Fibroblast of lung (primary cell): ENCODE results near the gene NOXO1. TPM values are rescaled to one million over a fixed set of nuclear protein-coding genes. Genes with fewer than 3 reads are reported as not detected.

Source experiments
- DNase-seq, 2 donors: peaks; one replicate each; pipeline versions ENCODE4 v3.0.0 to v3.0.0-alpha.2; 2010; ENCODE audit warnings: low read depth in 2 of 2
- H2AFZ ChIP-seq: 2 replicates; pipeline ENCODE4 v1.5.1; 2012; ENCODE audit warnings: low read length, control low read depth, inconsistent platforms
- H3K27ac ChIP-seq: 2 replicates; pipeline ENCODE4 v1.5.1; 2011; ENCODE audit warnings: low read length, control low read depth; ENCODE audit not compliant: insufficient read depth
- H3K27me3 ChIP-seq: 2 replicates; pipeline ENCODE4 v1.5.1; 2011; ENCODE audit warnings: mild to moderate bottlenecking, low read length; ENCODE audit not compliant: control insufficient read depth, insufficient read depth
- H3K36me3 ChIP-seq: 2 replicates; pipeline ENCODE4 v1.5.1; 2011; ENCODE audit warnings: low read length; ENCODE audit not compliant: control insufficient read depth, insufficient read depth
- H3K4me1 ChIP-seq: 2 replicates; pipeline ENCODE4 v1.5.1; 2011; ENCODE audit warnings: low read length; ENCODE audit not compliant: control insufficient read depth, insufficient read depth; ENCODE audit errors: extremely low read depth
- H3K4me2 ChIP-seq: 2 replicates; pipeline ENCODE4 v1.5.1; 2011; ENCODE audit warnings: low read length, control low read depth; ENCODE audit not compliant: insufficient read depth; ENCODE audit errors: extremely low read depth
- H3K4me3 ChIP-seq, 4 experiments: fragments of 200-600 bp in 1 of 4; sonication (generic) in 1 of 4; replicated peaks in 1 of 4; 2 replicates each; pipeline ENCODE4 v1.5.1; 2011 to 2016; ENCODE audit warnings: low read length in 4 of 4, low read depth in 3 of 4, mild to moderate bottlenecking in 3 of 4, control low read depth in 2 of 4, inconsistent platforms in 1 of 4, mixed read lengths in 1 of 4; ENCODE audit not compliant: insufficient read depth in 1 of 4; ENCODE audit errors: control extremely low read depth in 1 of 4
- H3K79me2 ChIP-seq: 2 replicates; pipeline ENCODE4 v1.5.1; 2012; ENCODE audit warnings: mild to moderate bottlenecking, low read length, inconsistent platforms; ENCODE audit not compliant: control insufficient read depth, insufficient read depth
- H3K9ac ChIP-seq: 2 replicates; pipeline ENCODE4 v1.5.1; 2011; ENCODE audit warnings: mild to moderate bottlenecking, low read length, control low read depth; ENCODE audit not compliant: insufficient read depth
- H3K9me3 ChIP-seq: 2 replicates; pipeline ENCODE4 v1.5.1; 2012; ENCODE audit warnings: low read depth, low read length; ENCODE audit not compliant: control insufficient read depth, insufficient read depth
- H4K20me1 ChIP-seq: 2 replicates; pipeline ENCODE4 v1.5.1; 2011; ENCODE audit warnings: low read length; ENCODE audit not compliant: control insufficient read depth, insufficient read depth; ENCODE audit errors: extremely low read depth
- EZH2 ChIP-seq: IDR thresholded peaks from 2 replicates; pipeline ENCODE4 v1.5.1; 2012; ENCODE audit warnings: low read length, control low read depth, mild to moderate bottlenecking; ENCODE audit errors: missing control alignments
- polyA plus RNA-seq, 2 donors: library from polyadenylated mRNA; depleted of rRNA in 1 of 2; stranded (reverse) in 1 of 2; unstranded in 1 of 2; fragments of >200 nt; gene quantifications; 2 replicates each; pipeline ENCODE4 v1.2.1, GENCODE V29; 2011 to 2012; ENCODE audit warnings: missing spikeins in 1 of 2
- total RNA-seq: library from RNA; depleted of rRNA; stranded (reverse); fragments of >200 nt; gene quantifications from 2 replicates; pipeline ENCODE4 v1.2.1, GENCODE V29; 2014
- TF ChIP-seq, protein P1 (sequence below), 2 donors: IDR thresholded peaks in 1 of 2; conservative IDR thresholded peaks in 1 of 2; 1 replicate in 1 of 2; 2 replicates in 1 of 2; pipeline ENCODE4 v1.5.1; 2011 to 2012; ENCODE audit warnings: low read length in 2 of 2, control low read depth in 1 of 2, inconsistent platforms in 1 of 2, low read depth in 1 of 2, mild to moderate bottlenecking in 1 of 2

Gene NOXO1
- total and polyA plus RNA-seq, 2 donors (not counting 1 experiment from before 2014, with no cell fraction given), result 0.03 TPM; not detected in 1

DNA sequence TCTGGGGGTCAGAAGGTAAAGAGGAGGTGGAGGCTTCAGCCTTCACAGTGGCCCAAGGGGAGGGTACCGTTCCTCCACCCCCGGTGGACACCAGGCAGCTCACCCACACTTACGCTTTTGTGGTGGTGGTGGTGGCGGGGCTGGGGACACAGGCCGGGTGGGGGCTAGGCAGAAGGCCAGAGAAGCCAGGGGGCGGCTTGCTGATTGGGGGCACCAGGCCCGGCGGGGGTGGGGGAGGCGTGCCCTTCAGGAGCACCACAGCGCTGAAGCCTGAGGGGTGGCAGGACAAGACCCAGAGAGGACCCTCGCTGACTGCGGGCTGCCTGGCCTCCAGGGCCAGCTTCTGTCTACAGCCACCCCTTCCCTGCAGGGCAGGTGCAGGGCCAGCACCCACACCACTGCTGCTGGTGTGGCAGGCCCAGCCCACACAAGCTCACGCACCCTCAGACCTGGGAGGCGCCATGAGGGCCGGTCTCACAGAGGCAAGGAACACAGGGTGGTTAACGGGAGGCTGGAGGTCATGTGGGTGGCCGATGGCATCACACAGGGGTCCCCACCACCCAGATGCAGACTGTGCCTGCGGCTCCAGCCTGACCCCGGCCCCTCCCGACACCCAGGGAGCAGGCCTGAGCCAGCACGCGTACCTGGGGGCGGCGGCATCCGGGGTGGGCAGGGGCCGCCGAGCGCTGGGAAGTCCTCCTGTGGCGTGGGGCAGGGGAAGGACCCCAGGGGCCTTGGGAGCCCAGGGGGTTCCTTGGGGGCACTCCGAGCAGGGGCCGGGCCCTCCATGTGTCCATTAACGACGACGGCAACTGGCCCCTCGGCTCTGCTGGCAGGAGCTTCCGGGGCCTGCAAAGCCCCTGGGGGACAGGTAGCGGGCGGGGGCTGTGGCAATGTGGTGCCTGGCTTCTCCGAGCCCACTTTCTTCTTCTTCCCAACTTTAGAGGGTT lies 17.9 kb upstream of the NOXO1 start:
- Histone ChIP-seq H3K36me3 (peaks cover 42% of the 10 kb centered on the region), H3K9me3 (no peaks in the 10 kb centered on the region), H3K9ac (no peak overlapping the region), H3K4me2 (no peak overlapping the region), H3K4me3 (no peak overlapping the region), H3K27ac (no peak overlapping the region), H3K4me1 (peaks cover 8% of the 10 kb centered on the region), H4K20me1 (no peaks in the 10 kb centered on the region), H2AFZ (no peak overlapping the region), H3K79me2 (peaks cover 15% of the 10 kb centered on the region), H3K27me3 (no peaks in the 10 kb centered on the region)
- DNase-seq, result no peak
- no peak for TF ChIP-seq EZH2
- TF ChIP-seq, protein P1, sequence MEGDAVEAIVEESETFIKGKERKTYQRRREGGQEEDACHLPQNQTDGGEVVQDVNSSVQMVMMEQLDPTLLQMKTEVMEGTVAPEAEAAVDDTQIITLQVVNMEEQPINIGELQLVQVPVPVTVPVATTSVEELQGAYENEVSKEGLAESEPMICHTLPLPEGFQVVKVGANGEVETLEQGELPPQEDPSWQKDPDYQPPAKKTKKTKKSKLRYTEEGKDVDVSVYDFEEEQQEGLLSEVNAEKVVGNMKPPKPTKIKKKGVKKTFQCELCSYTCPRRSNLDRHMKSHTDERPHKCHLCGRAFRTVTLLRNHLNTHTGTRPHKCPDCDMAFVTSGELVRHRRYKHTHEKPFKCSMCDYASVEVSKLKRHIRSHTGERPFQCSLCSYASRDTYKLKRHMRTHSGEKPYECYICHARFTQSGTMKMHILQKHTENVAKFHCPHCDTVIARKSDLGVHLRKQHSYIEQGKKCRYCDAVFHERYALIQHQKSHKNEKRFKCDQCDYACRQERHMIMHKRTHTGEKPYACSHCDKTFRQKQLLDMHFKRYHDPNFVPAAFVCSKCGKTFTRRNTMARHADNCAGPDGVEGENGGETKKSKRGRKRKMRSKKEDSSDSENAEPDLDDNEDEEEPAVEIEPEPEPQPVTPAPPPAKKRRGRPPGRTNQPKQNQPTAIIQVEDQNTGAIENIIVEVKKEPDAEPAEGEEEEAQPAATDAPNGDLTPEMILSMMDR (conservative IDR thresholded peaks at IDR 0.05 in 1 of 2, IDR thresholded peaks at IDR 0.05 in 1 of 2; ENCODE audit: low read depth in 1 of 2, low read length in 2 of 2), result no peak

DNA sequence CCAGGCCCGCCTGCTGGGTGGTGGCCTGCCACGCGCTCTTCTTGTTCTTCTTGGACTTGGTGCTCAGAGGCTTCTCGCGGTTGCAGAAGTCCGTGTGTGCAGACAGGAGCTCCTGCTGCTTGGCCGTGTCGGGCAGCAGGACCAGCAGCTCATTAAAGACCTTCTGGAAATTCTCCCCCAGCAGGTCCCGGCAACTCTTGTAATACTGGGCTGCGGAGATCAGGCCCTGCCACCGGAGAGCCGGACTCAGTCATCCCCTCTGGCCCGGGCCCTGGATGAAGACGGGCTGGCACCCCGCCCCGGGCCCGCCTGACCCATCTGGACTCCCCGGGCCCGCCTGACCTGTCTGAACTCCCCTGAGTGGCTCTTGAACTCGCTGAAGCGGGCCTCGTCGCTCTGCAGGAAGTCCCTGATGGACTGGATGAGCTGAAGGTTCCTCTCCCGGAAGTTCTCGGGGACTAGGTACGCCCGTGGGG lies 17.1 kb upstream of the NOXO1 start:
- DNase-seq, result no peak
- Histone ChIP-seq H3K36me3 (peaks cover 41% of the 10 kb centered on the region), H3K4me3 (no peak overlapping the region), H3K27me3 (no peaks in the 10 kb centered on the region), H4K20me1 (no peaks in the 10 kb centered on the region), H3K79me2 (peaks cover 9% of the 10 kb centered on the region), H3K4me1 (peaks cover 8% of the 10 kb centered on the region), H3K9me3 (no peaks in the 10 kb centered on the region), H3K4me2 (no peak overlapping the region), H3K9ac (no peak overlapping the region), H3K27ac (peak overlapping the region; percentile 26), H2AFZ (no peak overlapping the region)
- TF ChIP-seq, protein P1 (conservative IDR thresholded peaks at IDR 0.05 in 1 of 2, IDR thresholded peaks at IDR 0.05 in 1 of 2; ENCODE audit: low read depth in 1 of 2, low read length in 2 of 2), result no peak
- TF ChIP-seq EZH2, result no peak

DNA sequence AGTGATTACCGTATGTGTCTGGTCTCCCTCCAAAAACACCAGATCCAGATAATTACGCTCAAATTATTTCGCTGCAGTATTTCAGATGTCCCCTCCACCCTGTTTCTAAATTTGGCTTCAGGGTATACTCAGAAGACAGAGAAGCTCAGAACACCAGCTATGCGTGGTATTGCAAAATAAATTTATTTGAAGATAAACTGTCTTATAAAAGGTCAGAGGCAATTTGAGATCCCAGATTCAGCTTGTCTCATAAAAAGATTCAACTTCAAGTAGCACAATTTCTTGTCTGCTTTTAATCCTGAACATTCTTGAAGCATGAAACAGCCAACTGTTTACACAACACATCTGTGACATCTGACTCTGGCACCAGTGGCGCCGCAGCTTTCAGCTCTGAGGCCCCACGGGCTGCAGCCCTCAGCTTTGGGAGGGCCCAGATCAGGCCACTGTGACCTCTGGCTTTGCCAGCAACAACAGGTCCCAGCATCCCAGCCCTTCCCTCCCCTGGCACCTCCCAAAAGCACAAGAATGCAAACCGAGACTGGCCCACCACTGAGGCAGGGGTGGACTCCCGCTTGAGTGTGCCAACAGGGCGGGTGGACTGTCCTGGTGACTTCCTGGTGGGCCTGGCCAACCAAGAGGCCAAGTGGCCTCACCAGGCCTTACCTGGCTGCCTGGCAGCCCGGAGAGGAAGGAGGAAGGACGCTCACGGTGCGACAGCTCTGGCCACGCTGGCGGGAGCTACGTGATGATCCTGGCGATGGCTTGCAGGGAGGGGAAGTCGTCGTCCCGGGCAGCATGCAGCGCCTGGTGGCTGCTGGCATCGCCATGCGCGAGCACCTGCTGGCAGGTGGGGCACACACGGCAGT lies 16.5 kb upstream of the NOXO1 start:
- H3K4me1 ChIP-seq, result peaks cover 8% of the 10 kb centered on the region
- DNase-seq, result peak in 1 of 2 donors; percentile 89
- no peak overlapping the region for H3K9ac ChIP-seq
- no peaks in the 10 kb centered on the region for H3K27me3 ChIP-seq
- H3K36me3 ChIP-seq, result peaks cover 35% of the 10 kb centered on the region
- H4K20me1 ChIP-seq, result no peaks in the 10 kb centered on the region
- H3K27ac ChIP-seq, result peak overlapping the region; percentile 57
- no peak overlapping the region for H3K4me3 ChIP-seq
- no peaks in the 10 kb centered on the region for H3K9me3 ChIP-seq
- H2AFZ ChIP-seq, result no peak overlapping the region
- no peak overlapping the region for H3K4me2 ChIP-seq
- TF ChIP-seq, protein P1 (conservative IDR thresholded peaks at IDR 0.05 in 1 of 2, IDR thresholded peaks at IDR 0.05 in 1 of 2; ENCODE audit: low read depth in 1 of 2, low read length in 2 of 2), result no peak
- no peak for TF ChIP-seq EZH2
- H3K79me2 ChIP-seq, result peaks cover 4% of the 10 kb centered on the region
